Measurements from ENCODE around the gene BBLN.
"Not testable (repeated sequence)": the region's sequence is repeated elsewhere in the genome, so short reads cannot be mapped to it uniquely, and the experiment has no call there.

Gene BBLN

DNA sequence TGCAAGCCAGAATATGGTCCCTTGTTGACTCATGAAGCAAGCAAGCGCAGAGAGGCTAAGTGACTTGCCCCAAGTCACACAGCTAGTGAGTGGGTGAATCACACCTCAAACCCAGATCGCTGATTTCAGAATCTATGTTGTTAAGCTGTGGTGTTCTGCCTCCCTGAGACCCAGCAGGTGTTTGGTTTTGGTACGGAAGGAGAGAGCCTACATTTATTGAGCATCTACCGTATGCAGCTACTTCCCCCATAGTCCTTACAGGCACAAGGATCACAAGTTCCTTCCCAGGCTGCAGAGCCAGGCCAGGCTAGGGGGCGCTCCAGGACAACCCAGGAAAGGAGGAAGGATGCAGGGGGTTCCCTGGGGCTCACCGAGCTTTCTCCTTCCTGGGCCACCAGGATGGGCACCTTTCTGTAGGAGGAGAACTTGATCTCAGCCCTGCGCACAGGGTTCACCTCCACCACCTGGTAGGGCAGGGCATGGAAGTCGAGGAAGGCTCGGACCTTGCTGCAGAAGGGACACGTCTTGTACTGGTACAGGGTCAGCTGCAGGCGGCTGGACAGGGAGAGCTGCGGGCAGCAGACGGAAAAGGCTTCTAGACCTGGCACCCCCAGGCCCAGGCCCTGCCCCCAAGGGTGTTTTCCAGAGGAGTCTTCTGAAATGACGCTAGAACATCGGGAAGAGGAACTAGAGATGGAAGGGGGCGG, 35.0 kb upstream of the BBLN start:
- DNase-seq, result peak; percentile 56

DNA sequence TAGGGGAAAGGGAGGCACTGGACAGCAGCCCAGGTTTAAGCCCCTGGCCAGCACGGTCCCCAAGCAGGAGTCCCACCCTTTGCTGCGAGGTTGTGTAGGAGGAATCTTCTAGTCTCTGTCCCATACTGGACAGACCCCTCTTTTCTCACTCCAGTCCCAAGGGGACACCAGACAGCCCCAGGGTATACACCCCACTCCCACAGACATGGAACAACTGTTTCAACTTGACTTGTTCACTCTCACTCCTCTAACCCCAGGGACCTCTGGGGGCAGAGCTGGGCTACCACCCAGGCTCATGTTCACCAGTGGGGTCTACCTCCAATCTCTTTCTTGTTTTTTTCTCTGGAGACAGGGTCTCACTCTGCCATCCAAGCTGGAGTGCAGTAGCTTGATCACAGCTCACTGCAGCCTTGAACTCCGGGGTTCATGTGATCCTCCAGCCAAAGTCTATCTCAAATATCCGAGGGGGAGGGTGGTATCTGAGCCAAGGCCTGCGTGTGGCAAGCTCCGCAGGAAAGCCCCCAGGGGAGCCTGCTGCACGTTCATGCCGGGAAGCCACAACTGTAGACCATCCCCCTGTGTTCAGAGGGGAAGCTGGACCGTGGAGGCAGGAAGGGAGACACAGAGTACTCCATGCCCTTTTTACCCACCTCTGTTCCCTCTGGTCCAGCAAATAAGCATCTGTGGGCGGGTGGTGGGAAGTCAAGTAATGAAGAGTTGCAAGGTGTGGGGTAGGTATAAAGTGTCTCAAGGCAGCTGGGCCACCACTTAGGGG, 34.3 kb upstream of the BBLN start:
- DNase-seq, result no peak

DNA sequence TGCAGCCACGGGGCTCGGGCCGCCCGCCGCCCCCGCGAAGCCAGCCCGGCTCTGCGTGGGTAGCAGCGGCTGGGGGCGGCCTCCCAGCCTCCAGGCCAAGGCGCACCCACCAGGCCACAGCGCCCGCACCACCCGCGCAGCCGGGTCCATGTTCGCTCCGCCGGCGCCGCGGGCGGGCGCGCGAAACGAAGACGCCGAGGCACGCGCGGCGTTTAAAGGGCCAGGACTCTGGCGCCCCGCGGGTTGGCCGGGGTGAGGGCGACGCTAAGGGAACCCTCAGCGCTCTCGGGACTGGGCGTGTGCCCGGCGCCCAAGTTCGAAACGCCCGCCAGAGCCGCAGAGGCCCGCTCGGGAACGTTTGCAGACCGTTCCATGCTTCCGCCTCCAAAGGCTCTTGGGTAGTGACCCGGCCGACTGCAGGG, 32.5 kb upstream of the BBLN start, which contains the start of gene PTGES2:
TSS of gene PTGES2 (minus strand) at position 162 of the 422 bp plus-strand sequence. CDS start at position 150, 12 bp downstream.
- peak; percentile 87 for DNase-seq

DNA sequence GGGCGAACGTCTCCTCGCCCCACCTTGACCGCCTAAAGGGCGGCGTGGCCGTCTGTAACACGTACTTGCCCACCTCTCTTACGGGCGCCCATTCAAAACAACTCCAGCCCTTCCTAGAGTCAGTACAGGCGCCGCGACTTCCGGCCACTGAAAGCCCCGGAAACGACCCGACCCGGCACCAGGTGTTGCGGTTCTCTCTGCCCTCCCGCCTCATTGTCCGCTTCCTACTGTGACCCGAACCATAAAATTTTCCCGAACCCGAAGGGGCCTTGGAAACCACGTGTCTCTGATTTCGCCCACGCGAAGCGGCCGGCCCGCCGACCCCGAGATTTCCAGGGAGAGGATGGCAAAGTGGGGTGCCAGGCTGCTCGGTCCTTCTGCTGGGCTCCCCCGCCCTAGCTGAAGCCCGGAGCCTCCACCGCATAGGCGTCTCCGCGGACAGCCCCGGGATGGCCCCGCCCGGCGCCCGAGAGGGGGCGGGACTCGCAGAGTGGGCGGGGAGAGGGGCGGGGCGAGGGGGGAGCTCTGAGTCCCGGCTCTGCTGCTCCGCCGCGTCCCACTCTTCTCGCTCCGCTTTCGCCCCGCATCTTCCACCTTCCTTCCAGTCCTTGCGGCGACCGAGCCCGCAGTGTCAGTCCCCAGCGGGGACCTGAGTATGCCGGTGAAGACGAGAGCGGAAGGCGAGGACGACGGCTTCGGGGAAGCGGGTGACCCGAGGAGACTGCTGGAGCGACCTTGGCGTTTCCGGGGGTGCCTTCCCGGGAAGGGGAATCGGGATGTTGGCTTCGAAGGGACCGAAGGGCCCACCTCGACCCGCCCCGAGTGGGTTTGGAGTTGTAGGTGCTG, 31.9 kb upstream of the BBLN start:
- DNase-seq, result peak; percentile 91

DNA sequence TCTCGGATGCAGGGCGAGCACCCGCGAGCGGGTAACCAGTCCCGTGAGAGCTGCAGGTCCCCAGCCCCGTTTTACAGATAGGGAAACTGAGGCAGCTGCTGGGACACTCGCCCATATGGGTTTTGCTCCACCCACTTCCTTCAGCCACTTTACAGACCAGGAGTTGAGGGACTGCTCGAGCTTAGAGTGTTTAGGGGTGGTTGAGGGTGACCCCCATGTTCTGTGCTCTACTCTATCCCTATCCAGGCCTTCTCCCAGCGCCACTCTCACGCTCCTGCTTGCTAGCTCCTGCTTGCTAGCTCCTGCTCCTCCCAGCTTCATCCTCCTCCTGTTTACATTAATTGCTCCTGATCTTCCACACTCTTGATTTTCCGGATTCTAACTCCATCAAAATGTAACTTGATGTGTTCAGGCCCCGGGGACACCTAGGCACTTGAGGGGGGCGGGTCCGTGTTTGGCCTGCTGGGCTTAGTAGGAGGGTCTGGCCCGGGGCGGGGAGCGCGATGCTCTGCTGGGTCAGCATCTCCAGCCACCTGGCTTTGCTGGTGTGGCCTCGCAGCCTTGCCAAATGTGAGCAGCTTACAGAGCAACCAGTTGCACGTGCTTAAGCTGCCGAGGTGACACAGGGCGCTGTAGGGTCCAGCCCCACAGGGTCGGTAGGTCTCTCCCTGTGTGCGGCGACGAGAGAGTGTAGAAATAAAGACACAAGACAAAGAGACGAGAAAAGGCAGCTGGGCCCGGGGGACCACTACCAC, 31.1 kb upstream of the BBLN start:
- no peak for DNase-seq

DNA sequence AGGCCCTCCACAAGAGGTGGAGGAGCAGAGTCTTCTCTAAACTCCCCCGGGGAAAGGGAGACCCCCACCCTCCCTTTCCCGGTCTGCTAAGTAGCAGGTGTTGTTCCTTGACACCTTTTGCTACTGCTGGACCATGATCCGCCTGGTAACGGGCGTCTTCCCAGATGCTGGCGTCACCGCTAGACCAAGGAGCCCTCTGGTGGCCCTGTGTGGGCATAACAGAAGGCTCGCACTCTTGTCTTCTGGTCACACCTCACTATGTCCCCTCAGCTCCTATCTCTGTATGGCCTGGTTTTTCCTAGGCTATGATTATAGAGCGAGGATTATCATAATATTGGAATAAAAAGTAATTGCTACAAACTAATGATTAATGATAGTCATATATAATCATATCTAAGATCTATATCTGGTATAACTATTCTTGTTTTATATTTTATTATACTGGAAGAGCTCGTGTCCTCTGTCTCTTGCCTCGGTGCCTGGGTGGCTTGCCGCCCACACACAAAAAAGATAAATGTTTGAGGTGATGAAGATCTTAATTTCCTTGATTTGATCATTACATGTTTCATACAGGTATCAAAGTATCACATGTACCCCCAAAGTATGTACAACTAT, 30.0 kb upstream of the BBLN start:
- DNase-seq, result peak; percentile 71

DNA sequence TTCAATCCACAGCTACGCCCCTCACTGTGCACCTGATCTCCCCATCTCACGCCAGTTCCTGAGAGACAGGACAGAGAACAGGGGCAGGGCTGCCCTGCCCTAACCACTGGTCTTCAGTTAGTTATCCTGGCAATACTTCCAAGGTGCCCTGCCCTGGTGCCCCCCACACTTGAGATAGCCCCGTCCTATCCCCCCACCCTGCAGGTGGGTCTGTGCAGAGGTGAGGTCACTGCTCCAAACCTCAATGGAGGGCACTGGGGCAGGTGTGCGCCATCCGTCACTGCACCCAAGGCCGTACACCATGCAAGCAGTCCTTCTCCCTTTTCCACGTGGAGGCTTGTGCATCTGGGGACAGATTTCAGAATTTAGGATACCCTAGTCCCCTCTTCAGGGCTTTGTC, 29.4 kb upstream of the BBLN start:
- not testable (repeated sequence) for DNase-seq

DNA sequence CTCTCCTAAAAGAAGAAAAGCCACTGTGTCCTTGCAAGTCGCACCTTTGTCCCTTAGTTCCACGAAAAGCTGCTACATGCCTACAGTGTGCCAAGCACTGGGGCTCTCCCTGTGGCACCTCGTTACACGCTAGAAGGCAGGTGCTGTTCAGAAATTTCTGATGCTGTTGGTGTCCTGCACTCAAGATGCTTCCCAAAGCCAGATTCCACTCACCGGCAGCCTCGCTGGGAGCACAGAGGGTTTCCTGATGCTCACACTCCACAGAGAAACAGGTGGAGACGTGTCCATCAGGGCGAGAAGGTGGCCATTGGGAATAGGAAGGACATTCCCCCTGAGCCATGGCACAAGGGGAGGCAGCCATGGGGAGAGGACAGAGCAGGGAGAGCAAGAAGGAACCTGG, 28.7 kb upstream of the BBLN start:
- not testable (repeated sequence) for DNase-seq

DNA sequence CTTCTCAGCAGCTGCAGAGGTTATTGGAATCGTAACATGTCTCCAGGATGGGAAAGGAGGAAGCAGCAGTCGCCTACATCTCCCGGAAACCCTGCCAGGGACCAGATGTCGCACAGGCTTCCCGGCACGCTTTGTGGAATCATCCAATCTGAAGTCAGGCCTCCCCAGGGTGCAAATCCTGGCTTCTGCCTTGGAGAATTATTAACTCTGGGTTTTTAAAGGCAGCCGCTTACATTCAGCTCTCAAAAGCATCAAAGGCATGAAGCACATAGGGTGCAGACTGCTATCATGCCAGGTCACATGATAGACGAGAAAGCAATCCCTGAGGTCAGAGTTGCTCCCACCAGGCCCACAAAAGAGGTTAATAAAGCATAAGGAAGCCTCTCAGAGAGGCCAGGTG, 27.9 kb upstream of the BBLN start:
- not testable (repeated sequence) for DNase-seq

DNA sequence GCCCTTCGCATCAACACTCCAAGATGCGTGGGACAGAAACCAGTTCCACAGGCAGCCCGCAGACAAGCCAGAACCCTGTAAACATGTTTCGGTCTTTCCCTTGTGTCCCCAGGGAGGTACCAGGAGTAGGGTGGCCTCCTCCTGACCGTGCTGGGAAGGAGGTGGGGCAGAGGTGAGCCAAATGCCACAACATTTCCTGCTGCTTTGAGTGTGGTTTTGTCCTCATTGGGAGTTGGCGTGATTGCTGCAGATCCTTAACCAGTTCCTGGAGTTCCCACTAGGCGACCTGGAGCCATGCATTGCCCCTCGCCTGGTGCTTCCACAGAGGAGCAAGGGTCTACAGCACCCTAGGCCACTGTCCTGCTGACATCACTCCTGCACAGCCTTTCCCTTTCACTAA, 24.5 kb upstream of the BBLN start:
- DNase-seq, result not testable (repeated sequence)

DNA sequence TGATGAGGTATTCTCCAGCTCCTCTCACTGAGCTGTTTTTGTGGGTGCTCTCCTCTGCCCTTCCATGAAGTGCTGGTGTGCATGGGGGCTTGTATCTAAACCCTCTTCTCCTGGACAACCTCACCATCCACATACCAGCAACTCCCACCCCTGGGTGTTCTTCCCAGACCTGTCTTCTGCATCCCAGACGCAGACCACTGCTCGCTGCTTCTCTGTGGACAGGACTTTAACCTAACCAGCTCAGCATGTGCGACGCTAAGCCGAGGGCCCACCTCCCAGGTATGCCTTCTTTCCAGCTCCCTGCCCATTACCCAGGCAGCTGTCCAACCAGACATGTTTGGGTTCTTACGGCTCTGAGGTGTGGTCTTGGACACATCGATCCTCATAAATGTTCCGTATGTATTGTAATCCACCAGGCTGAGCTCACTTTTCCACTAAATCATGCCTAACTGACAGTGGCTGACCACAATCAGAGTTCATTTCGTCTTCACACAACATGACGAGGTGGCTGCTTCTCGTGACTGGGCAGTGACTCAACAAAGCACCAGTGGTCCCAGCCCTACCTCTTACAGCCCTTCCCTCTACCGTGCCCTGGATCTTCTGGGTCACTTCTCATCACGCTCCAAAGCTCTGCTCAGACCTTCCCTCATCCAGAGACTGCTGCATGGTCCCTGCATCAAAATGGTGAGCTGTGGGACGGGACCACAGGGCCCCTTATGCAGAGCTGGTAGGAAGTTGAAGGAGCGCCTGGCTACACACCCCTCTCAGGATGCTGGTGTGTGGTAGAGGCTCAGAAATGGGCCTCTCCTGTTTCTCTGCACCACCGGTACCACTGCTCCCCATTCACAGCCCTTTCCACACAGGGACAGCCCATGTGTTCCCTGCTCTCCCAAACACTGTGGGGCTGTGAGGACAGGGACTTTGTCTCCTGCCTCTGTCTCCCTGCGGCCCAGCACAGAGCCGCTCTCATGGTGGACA, 23.0 kb upstream of the BBLN start:
- DNase-seq, result no peak

DNA sequence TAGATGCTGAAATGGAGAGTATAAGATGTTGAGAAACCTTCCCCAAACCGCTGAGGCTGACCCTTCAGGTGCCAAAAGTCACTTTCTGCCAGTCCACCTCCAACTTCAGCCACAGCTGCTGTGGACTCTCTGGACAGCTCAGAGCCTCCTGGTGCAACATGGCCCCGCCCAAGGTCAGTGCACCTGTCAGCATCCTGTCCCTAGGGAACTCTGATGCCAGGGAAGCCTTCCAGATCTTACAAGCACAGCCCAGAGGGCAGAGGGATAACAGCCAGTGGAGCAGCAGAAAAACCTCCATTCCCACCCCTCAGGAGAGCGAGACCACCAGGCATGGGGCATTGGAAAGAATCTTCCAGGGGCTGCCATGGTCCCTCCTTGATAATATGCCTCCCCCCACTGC, 22.1 kb upstream of the BBLN start:
- DNase-seq, result no peak

DNA sequence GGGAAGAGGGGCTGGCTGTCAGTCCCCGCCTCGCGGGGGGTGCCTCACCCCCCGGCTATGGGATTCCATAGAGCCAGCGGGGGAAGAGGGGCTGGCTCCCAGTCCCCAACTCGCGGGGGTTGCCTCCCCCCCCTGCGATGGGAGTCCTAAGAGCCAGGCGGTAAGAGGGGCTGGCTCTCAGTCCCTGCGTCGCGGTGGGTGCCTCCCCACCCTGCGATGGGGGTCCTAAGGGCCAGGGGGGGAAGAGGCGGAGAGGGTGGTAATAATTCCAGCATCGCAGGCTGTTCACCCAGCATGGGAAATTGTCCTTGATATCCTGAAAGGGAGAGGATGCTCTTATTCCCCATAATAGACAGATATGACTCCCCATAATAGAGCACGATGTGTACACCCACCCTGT, 20.4 kb upstream of the BBLN start:
- DNase-seq, result no peak

DNA sequence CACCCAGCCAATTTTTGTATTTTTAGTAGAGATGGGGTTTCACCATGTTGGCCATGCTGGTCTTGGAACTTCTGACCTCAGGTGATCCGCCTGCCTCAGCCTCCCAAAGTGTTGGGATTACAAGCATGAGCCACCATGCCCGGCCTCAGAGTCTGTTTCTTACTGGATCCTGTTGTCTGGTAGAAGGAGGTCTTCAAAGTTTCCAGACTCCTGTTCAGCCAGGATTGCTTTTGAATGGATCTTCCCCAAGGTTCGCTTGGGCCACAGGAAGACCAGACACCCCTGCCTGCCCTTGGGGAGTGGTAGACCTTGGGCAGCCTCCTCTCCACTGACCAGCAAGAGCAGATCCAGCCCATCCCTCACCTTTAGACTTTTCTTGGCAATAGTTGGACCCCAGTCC, 18.5 kb upstream of the BBLN start:
- DNase-seq, result no peak

DNA sequence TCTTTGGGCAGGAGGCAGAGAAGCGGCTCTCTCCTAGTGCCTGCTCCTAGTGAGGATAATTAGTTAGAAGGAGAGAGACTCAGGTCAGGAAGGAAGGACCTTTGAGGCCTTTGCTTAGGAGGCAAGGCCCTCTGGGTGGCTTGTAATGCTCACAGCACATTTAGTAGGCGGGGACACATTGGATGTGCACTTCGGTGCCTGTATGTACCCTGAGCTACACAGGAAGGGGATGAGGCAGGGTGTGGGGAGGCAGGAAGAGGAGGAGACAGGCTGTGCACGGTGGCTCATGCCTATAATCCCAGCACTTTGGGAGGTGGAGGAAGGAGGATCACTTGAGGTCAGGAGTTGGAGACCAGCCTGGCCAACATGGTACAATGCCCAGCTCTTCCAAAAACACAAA, 18.0 kb upstream of the BBLN start:
- peak; percentile 15 for DNase-seq

DNA sequence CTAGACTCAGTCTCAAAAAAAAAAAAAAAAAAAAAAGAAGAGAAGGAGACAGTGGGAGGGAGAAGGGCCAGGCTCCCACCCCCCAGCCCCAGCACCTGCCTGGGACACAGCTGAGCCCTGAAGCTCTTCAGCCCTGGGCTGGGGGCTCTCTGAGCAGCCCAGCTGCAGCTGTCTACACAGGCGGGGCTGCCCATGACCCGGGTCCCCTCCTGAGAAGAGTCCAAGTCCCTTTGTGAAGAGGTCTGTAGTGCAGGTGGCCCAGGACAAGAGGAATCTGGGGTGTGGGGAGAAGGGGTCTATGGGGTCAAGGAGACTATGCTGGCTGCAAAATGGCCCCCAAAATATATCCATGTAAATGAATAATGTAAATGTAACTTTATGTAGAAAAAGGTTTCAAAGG, 17.5 kb upstream of the BBLN start:
- DNase-seq, result no peak

DNA sequence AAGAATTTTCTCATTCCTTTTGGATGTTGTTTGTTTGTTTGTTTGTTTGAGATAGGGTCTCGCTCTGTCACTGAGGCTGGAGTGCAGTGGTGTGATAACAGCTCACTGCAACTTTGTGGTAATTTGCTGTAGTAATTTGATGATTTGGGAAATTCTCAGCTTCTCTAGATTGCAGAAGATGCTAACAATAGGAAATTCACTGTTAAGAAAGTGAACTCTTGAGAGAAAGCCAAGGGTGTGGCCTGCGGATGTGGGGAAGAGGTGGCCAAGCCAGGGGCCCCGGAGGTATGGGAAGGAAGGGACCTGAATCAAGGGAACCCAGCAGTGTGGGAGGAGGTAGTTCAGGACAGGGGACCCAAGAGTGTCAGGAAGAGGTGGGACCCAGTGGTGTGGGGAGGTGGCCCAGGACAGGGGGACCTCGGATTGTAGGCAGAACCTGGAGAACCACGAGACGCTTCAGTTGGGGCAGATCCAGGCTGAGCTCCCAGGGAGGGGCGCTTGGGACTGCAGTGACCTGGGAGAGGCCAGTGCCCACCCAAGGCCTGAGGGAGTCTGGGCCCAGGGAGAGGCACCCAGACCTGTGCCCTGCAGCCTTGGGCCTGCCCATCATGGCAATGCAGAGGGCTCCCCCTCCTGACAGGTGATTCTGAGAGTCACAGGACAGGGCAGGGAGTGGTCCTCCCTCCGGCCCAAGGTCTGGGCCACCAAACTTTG, 16.4 kb upstream of the BBLN start:
- no peak for DNase-seq

DNA sequence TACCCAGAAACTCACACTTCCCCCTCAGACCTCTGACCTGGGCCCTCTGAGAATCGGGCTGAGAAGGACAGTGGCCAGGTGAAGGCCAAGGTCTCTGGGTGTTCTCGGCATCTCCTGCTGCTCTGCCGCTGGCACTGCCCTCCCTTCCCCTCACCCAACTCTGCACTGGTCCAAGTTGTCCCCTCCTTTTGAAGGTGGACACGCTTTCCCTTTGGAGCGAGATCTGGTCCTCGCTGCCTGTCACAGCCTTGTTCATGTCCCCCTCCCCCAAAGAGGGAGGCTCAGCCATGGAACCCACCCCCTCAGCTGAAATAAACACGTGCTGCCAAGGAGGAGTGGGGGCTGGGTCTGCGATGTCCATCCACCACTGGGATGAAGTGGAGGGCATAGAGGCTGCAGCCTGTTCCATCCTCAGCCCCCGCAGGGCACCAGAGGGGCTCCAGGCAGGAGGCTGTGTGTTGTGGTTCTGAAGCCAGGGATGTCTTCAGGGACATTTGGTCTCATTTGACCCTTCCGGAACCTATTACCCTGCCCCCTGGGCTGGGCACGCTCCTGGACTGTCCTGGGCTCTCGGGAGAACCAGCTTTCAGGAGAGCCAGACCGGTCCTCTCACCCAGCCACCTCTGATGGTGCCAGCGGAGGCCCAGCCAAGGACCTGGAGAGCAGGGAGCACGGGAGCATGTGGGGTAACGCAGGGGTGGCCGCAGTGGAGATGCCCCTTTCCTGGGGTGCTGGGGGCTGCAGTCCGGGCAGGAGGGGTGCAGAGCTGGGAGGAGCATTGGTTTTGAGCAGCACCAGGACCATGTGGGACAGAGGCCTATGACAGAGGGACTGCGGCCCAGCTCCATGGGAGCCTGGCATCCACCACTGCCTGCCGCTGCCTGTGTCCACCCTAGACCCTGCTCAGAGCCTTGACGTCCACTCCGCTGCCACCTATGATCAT, 15.6 kb upstream of the BBLN start:
- DNase-seq, result no peak

DNA sequence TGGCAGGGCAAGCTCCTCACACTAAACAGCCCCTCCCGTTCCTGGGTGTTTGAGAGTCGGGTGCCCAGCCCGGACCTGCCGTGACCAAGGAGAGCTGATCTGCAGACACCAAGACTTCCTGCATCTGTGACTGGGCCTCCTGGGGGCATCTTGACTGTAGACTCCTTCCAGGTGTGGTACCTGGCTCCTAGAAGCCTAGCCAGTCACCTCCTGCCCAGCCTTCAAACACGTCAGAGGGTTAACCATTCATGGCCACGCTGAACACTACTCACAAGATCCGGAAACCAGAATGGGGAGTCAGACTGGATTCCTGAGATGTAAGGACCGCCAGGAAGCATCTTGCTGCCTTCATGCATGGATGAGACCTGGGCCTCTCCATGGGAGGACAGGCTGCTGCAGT, 14.5 kb upstream of the BBLN start:
- DNase-seq, result no peak
